HG03439 (cell line): ENCODE data around the gene MLF1.
"Not testable (repeated sequence)": the region's sequence is repeated elsewhere in the genome, so short reads cannot be mapped to it uniquely, and the experiment has no call there.

Experiments used
- ATAC-seq: cut with Tn5 transposase; IDR thresholded peaks from one replicate; pipeline ENCODE4 v1.9.1; 2021; ENCODE audit warnings: mild to moderate bottlenecking, moderate library complexity; ENCODE audit not compliant: unreplicated experiment

MLF1 gene

GRCh38 chr3:158570999-158571702, at the start of gene MLF1:
MLF1 (plus strand) TSS chr3:158571194; CDS start chr3:158571301, 107 bp downstream.
- peak; percentile 100 for ATAC-seq

GRCh38 chr3:158522221-158523136, 48.5 kb upstream of the MLF1 start:
- no peak for ATAC-seq

DNA sequence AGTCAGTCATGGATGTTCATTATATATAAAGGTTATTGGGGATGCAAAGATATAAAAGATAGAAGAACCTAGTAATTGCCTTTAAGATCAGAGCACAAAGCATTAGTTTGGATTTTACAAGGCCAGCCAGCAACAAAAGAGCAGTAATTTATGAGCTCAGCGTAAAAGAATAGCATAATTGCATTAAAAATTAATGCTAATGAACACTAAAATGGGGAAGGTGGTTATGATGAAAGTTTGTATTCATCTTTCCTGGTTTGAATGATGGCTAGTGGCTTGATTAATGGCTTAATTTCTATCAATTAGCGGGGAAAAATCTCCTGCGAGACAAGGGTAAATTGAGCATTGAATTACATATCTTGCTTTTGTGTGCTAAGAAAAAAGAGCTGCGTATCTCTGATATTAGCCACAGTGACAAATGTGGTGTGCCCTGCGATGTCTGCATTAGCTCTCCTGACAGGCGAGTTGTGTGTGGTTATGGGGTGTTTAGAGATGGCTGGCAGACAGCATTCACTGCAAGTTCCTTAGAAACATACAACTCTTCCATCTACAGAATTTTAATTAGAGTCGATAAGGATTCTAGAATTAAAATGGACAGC, 42.8 kb upstream of the MLF1 start:
- no peak for ATAC-seq

- no peak for ATAC-seq
Measured at GRCh38 chr3:158531334-158531733, 39.7 kb upstream of the MLF1 start.

GRCh38 chr3:158532099-158532734, 38.8 kb upstream of the MLF1 start:
- peak; percentile 65 for ATAC-seq

DNA sequence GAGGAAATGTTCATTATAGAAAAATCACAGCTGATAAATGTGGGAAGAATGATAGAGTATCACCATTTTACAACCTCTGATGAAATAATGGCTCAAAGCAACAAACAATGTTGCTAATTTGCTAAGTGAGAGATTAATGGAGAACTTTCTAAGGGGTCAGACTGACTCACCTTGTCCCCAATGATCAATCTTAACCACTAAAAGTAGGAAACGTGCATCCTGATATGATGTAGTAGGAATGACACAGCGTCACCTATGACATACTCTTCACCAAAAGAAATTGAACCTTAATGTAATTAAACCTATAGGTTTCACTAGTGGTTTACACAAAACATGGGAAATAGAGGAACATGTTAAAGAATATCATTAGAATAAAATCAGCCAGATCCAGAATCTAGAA, 35.1 kb upstream of the MLF1 start:
- ATAC-seq, result no peak

- peak; percentile 59 for ATAC-seq
Measured at GRCh38 chr3:158539414-158540014, 31.5 kb upstream of the MLF1 start.

- ATAC-seq, result no peak
Measured at GRCh38 chr3:158540066-158540465, 30.9 kb upstream of the MLF1 start.

DNA sequence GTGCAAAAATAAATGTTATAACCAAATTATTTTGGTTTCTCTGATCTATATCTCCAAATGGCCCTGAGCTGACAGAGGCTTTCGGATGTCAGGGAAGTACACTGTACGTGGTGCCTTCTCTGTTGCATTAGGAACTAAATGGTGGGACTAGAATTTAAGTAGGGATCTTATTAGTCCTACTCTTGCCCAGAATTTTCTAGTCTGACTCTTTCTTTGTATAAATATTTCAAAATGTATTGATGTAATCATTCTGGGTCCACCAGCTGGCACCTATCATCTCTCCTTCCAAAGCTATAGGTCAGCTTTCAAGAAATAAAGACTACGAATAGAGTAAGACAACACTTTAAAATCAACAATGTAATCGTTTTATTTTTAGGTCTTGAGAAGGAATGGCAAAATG, 22.3 kb upstream of the MLF1 start:
- ATAC-seq, result no peak

- not testable (repeated sequence) for ATAC-seq
Measured at GRCh38 chr3:158549938-158550337, 21.1 kb upstream of the MLF1 start.

GRCh38 chr3:158552124-158552523, 18.9 kb upstream of the MLF1 start:
- ATAC-seq, result no peak

DNA sequence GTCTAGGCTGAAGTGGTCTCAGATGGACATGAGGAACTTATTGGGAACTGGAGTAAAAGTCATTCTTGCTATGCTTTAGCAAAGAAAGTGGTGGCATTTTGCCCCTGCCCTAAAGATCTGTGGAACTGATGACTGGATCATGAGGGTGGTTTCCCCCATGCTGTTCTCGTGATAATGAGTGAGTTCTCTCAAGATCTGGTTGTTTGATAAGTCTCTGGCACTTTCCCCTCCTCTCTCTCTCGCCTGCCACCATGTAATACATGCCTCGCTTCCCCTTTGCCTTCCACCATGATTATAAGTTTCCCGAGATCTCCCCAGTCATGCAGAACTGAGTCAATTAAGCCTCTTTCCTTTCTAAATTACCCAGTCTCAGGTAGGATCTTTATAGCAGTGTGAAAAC, 11.5 kb upstream of the MLF1 start:
- no peak for ATAC-seq

- ATAC-seq, result no peak
Measured at GRCh38 chr3:158560979-158561378, 10.0 kb upstream of the MLF1 start.

- no peak for ATAC-seq
Measured at GRCh38 chr3:158562674-158563073, 8.3 kb upstream of the MLF1 start.

DNA sequence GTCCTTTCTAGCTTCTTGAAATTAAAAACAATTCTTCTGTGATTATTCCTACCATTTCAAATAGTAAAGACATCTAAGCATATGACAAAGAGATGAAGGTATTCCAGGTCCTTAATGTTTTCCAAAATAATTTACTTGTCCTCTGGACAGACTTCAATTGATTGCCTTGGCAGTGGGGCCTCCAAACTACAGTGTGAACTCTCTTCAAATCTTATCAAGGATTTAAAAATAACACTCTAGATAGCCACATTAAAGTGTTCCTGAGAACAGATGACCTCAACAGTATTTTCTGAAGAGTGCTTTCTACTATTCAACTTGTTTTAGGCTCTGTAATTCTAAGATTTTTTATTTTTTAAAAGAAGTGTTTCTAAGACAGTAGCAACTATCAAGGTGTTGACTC, 7.9 kb upstream of the MLF1 start:
- ATAC-seq, result no peak

DNA sequence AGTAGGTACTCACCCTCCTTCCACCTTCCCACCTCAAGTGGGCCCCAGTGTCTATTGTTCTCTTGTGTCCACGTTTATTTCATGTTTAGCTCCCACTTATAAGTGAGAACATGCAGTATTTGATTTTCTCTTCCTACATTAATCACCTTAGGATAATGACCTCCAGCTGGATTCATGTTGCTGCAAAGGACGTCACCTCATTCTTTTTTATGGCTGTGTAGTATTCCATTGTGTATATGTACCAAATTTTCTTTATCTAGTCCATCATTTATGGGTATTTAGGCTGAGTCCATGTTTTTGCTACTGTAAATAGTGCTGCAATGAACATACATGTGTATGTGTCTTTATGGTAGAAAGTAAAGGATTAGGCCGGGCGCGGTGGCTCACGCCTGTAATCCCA, 5.9 kb upstream of the MLF1 start:
- no peak for ATAC-seq

- no peak for ATAC-seq
Measured at GRCh38 chr3:158568784-158569183, 2.2 kb upstream of the MLF1 start.

- ATAC-seq, result no peak
Measured at GRCh38 chr3:158569794-158570193, 1.2 kb upstream of the MLF1 start.

DNA sequence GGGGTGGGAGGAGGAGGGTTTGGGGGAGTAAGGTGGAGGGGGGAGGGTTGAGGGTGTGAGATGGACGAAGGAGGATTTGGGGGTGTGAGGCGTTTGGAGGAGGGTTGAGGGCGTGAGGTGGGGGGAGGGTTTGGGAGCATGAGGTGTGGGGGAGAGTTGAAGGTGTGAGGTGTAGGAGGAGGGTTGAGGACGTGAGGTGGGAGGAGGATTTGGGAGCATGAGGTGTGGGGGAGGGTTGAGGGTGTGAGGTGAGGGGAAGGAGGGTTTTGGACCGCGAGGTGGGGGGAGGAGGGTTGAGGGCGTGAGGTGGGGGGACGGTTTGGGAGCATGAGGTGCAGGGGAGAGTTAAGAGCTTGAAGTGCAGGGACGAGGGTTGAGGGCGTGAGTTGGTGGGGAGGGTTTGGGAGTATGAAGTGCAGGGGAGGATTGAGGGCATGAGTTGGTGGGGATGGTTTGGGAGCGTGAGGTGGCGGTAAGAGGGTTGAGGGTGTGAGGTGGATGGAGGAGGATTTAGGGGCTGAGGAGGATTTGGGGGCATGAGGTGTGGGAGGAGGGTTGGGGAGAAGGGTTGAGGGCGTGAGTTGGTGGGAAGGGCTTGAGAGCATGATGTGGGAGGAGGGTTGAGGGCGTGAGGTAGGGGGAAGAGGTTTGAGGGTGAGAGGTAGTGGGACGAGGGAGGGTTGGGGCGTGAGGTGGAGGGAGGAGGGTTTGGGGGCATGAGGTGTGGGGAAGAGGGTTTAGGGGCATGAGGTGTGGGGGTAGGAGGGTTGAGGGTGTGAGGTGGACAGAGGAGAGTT, 1.2 kb downstream of the MLF1 start:
- no peak for ATAC-seq

GRCh38 chr3:158572766-158573060, 1.7 kb downstream of the MLF1 start:
- no peak for ATAC-seq
